ENCODE results near the gene LDAH. TPM values are rescaled to one million over a fixed set of nuclear protein-coding genes. Genes with fewer than 3 reads are reported as not detected.
"Not testable (repeated sequence)": the region's sequence is repeated elsewhere in the genome, so short reads cannot be mapped to it uniquely, and the experiment has no call there.

Gene LDAH
- polyA plus RNA-seq, 2 donors = 4.4 to 5.1 TPM

DNA sequence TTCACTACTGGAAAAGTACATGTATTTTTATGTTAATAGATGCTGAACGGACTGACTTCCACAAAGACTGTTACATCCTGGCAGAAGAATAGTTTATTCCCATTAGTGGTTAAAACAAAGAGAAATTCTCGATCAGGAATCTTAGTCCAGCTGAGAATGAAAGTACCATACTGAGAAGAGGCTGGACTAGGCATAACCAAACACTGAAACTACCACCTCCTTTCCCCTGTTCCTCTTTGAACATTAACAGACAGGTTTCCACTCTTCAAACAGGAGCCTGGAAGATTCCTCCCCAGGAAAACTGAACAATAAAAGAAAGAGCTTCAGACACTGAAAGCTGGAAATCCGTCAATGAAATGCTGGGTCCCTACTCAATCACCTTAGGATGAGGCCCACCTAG is 25.8 kb downstream of the LDAH start:
- H3K4me1 ChIP-seq (ENCODE audit: control insufficient read depth in 2 of 2, insufficient read depth in 2 of 2, low read length in 1 of 2) = no peaks in the 10 kb centered on the region
- peak overlapping the region; percentile 11 to 33 for H3K27ac ChIP-seq (ENCODE audit: low read depth in 2 of 2, low read length in 1 of 2)
- H3K27me3 ChIP-seq (ENCODE audit: control insufficient read depth in 1 of 2, insufficient read depth in 2 of 2, low read length in 2 of 2) = no peaks in the 10 kb centered on the region
- no peaks in the 10 kb centered on the region for H3K36me3 ChIP-seq (ENCODE audit: control insufficient read depth in 2 of 2, insufficient read depth in 2 of 2, low read length in 1 of 2)
- WGBS, 2 donors = 84 to 89% methylated on average over 3 of the region's 3 CpGs
- no peaks in the 10 kb centered on the region for H3K9me3 ChIP-seq (ENCODE audit: control insufficient read depth in 2 of 2, insufficient read depth in 1 of 2, low read depth in 1 of 2, low read length in 1 of 2)
- no peak overlapping the region for H3K4me3 ChIP-seq (ENCODE audit: low read depth in 1 of 2, low read length in 2 of 2)

DNA sequence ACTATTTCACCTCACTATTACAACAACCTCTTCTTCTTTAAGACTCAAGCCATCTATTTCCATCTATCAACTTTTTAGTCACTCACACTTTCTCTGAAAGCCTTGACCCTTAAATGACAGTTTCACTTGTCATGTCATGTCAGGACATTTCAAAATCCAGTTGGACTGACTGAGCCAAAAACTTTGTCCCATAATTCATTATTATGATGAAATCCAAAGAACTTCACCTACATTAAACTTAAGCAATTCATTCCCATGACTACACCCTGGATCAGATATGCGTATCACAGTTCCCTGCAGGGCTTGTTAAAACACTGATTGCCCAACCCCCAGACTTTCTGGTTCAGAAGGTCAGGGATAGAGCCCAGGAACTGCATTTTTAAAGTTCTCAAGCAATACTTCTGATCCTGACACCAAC is 26.5 kb downstream of the LDAH start:
- Histone ChIP-seq H3K4me3 (ENCODE audit: low read depth in 1 of 2, low read length in 2 of 2) (no peak overlapping the region), H3K4me1 (ENCODE audit: control insufficient read depth in 2 of 2, insufficient read depth in 2 of 2, low read length in 1 of 2) (no peaks in the 10 kb centered on the region), H3K27ac (ENCODE audit: low read depth in 2 of 2, low read length in 1 of 2) (no peak overlapping the region), H3K27me3 (ENCODE audit: control insufficient read depth in 1 of 2, insufficient read depth in 2 of 2, low read length in 2 of 2) (no peaks in the 10 kb centered on the region), H3K36me3 (ENCODE audit: control insufficient read depth in 2 of 2, insufficient read depth in 2 of 2, low read length in 1 of 2) (no peaks in the 10 kb centered on the region), H3K9me3 (ENCODE audit: control insufficient read depth in 2 of 2, insufficient read depth in 1 of 2, low read depth in 1 of 2, low read length in 1 of 2) (no peaks in the 10 kb centered on the region)
- WGBS, 2 donors = 48 to 73% methylated on average over 1 of the region's 1 CpG

DNA sequence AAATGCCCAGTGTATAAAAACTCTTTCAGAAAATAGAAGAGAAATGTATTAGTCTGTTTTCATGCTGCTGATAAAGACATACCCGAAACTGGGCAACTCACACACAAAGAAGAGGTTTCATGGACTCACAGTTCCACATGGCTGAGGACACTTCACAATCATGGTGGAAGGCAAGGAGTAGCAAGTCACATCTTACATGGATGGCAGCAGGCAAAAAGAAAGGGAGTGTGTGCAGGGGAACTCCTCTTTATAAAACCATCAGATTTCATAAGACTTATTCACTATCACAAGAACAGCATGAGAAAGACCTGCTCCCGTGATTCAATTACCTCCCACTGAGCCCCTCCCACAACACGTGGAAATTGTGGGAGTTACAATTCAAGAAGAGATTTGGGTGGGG is 29.0 kb downstream of the LDAH start:
- 90 to 96% methylated on average over 3 of the region's 3 CpGs for WGBS, 2 donors
- not testable (repeated sequence) for H3K27ac ChIP-seq (ENCODE audit: low read depth in 2 of 2, low read length in 1 of 2); H3K36me3 ChIP-seq (ENCODE audit: control insufficient read depth in 2 of 2, insufficient read depth in 2 of 2, low read length in 1 of 2); H3K4me1 ChIP-seq (ENCODE audit: control insufficient read depth in 2 of 2, insufficient read depth in 2 of 2, low read length in 1 of 2); H3K4me3 ChIP-seq (ENCODE audit: low read depth in 1 of 2, low read length in 2 of 2); H3K27me3 ChIP-seq (ENCODE audit: control insufficient read depth in 1 of 2, insufficient read depth in 2 of 2, low read length in 2 of 2); H3K9me3 ChIP-seq (ENCODE audit: control insufficient read depth in 2 of 2, insufficient read depth in 1 of 2, low read depth in 1 of 2, low read length in 1 of 2)

DNA sequence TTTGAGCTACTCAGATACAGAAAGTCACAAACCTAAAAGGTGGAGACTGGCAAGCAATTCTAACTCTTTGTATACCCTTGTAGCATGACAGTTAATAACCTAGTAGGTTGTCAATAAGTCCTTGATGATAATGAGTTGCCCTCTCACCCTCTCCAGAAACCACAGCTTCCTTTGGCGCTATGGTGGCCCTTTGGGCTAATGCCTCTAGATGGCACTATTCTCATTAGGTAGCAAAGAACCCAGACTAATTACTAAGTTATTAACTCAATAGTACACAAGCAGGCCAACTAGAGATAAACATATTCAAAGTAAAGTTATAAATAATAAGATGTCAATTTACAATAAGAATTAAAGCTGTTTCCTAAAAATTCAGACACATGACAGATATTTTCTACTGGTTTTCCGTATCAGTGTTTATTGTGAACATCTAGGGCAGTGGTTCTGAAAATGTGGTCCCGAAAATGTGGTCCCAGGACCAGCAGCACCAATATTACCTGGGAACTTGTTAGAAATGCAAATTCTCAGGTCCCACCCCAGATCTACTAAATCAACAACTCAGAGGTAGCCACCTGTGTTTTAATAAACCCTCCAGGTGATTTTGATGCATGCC is 41.1 kb downstream of the LDAH start:
- no peaks in the 10 kb centered on the region for H3K36me3 ChIP-seq (ENCODE audit: control insufficient read depth in 2 of 2, insufficient read depth in 2 of 2, low read length in 1 of 2)
- H3K27ac ChIP-seq (ENCODE audit: low read depth in 2 of 2, low read length in 1 of 2) = no peak overlapping the region
- H3K4me1 ChIP-seq (ENCODE audit: control insufficient read depth in 2 of 2, insufficient read depth in 2 of 2, low read length in 1 of 2) = no peaks in the 10 kb centered on the region
- no peaks in the 10 kb centered on the region for H3K9me3 ChIP-seq (ENCODE audit: control insufficient read depth in 2 of 2, insufficient read depth in 1 of 2, low read depth in 1 of 2, low read length in 1 of 2)
- 83 to 87% methylated on average over 3 of the region's 3 CpGs for WGBS, 2 donors
- no peaks in the 10 kb centered on the region for H3K27me3 ChIP-seq (ENCODE audit: control insufficient read depth in 1 of 2, insufficient read depth in 2 of 2, low read length in 2 of 2)
- H3K4me3 ChIP-seq (ENCODE audit: low read depth in 1 of 2, low read length in 2 of 2) = no peak overlapping the region

DNA sequence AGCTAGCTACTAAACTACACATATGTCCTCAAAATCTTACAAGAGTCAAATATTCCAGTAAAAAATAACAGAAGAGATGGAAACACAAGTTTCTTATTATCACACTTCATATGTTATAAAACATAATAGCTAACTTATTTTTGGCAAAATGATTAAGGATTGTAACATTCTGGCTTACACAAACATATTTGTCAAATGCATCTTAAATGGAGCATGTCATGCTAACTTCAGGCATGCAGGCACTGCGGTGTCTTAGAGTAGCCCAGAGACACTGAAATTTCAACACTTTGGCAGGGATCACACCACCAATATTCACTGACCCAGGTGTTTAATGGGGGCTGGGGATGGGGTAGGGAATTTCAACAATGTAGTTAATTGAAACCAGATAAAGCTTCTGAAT is 51.6 kb downstream of the LDAH start:
- 62 to 68% methylated on average over 1 of the region's 1 CpG for WGBS, 2 donors
- no peaks in the 10 kb centered on the region for H3K27me3 ChIP-seq (ENCODE audit: control insufficient read depth in 1 of 2, insufficient read depth in 2 of 2, low read length in 2 of 2)
- H3K36me3 ChIP-seq (ENCODE audit: control insufficient read depth in 2 of 2, insufficient read depth in 2 of 2, low read length in 1 of 2) = peaks cover 0 to 2% of the 10 kb centered on the region in 2 donors

DNA sequence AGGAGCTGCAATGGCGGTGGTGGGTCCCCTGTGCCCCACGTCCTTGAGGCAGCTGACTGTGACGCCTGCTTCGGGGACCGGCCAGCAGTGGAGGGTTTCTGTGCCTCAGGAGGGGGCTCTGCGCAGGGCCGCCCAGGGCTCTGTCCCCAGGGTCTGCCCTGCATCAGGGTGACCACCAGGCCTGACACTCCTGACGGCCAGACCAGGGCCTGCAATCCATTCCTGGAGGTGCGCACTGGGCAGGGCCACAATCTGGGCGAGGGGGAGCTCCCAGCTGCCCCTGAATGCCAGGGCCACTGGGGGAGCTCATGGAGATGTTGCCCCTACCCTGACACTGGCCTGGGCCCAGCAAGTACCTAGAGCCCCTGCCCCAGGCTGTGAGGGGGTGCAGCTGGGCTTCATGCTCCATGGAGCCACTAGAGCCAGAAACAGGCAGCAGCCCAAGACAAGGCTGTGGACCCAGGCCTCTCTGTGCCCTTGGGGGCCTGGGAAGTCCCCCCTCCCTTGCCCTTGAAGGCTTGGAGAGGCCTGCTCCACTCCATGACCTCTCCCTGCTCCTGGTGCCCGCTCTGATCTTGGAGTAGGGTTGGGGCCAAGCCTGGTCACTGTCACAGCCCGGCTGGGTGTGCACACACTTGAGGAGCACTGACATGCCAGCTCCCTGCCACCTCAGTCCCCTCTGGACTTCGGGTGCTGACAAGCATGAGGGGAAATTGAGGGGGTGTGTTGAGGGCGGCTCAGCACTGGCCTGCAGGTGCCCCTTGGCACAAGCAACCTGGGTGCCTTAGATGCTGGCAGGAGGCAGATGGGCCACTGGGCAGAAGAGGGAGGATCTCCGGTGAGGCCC is 55.9 kb downstream of the LDAH start:
- WGBS, 2 donors = 97% methylated on average over 15 of the region's 15 CpGs
- Histone ChIP-seq H3K9me3 (ENCODE audit: control insufficient read depth in 2 of 2, insufficient read depth in 1 of 2, low read depth in 1 of 2, low read length in 1 of 2) (no peaks in the 10 kb centered on the region), H3K36me3 (ENCODE audit: control insufficient read depth in 2 of 2, insufficient read depth in 2 of 2, low read length in 1 of 2) (peaks cover 2 to 3% of the 10 kb centered on the region in 2 donors), H3K27ac (ENCODE audit: low read depth in 2 of 2, low read length in 1 of 2) (no peak overlapping the region), H3K27me3 (ENCODE audit: control insufficient read depth in 1 of 2, insufficient read depth in 2 of 2, low read length in 2 of 2) (no peaks in the 10 kb centered on the region), H3K4me1 (ENCODE audit: control insufficient read depth in 2 of 2, insufficient read depth in 2 of 2, low read length in 1 of 2) (no peaks in the 10 kb centered on the region), H3K4me3 (ENCODE audit: low read depth in 1 of 2, low read length in 2 of 2) (no peak overlapping the region)

More for the DNA sequence above, 51.6 kb downstream of the LDAH start:
- no peaks in the 10 kb centered on the region for H3K9me3 ChIP-seq (ENCODE audit: control insufficient read depth in 2 of 2, insufficient read depth in 1 of 2, low read depth in 1 of 2, low read length in 1 of 2)
- no peak overlapping the region for H3K27ac ChIP-seq (ENCODE audit: low read depth in 2 of 2, low read length in 1 of 2)
- H3K4me3 ChIP-seq (ENCODE audit: low read depth in 1 of 2, low read length in 2 of 2) = no peak overlapping the region
- H3K4me1 ChIP-seq (ENCODE audit: control insufficient read depth in 2 of 2, insufficient read depth in 2 of 2, low read length in 1 of 2) = no peaks in the 10 kb centered on the region

DNA sequence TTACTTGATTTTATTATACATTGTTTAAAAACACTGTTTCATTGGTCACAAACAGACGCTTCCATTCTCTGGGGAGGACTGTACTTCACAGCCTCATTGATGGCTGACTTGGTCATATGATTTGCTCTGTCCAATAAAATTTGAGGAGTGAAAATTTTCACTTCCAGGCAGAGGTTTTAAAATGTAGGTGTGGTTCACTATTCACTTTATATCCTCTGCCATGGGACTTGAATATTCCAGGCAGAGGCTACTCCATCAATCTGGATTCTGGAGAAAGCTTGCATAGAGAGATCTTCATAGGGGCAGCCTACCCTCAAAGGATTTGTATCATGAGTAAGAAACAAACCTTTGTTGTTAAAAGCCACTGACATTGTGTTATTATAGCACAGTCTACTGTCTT is 56.7 kb downstream of the LDAH start:
- H3K9me3 ChIP-seq (ENCODE audit: control insufficient read depth in 2 of 2, insufficient read depth in 1 of 2, low read depth in 1 of 2, low read length in 1 of 2) = no peaks in the 10 kb centered on the region

DNA sequence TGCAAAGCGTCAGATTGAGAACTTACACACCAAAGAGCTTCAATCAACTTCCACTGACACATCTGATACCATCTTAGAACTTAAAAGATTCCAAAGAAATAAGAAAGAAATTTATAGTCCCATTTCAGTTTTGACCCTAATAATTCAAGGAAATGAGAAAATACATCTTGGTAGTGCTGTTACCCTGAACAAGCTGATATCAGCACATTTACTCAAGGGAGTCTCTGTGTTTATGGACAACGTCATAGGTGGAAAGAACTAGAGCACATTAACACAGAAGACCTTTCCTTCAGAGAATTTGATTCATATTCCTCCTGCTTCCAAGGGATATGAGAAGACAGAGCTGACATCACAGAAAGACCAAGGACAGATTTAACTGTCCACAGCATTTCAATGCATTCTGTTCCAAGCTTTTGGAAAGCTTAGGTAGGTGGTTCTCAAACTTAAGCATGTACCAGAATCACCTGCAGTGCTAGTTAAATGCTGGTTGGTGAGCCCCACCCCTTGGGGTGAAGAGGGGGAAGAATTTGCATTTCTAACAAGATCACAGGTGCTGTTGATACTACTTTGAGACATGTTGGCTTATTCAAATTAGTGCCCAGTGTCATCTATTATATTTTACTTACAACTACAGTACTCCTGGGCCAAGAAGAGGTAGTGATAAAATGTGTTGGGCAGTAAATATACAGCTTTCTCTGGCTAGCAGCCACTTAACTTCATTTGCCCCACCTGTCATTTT is 59.8 kb downstream of the LDAH start:
- Histone ChIP-seq H3K27ac (ENCODE audit: low read depth in 2 of 2, low read length in 1 of 2) (no peak overlapping the region), H3K4me3 (ENCODE audit: low read depth in 1 of 2, low read length in 2 of 2) (no peak overlapping the region), H3K27me3 (ENCODE audit: control insufficient read depth in 1 of 2, insufficient read depth in 2 of 2, low read length in 2 of 2) (no peaks in the 10 kb centered on the region), H3K4me1 (ENCODE audit: control insufficient read depth in 2 of 2, insufficient read depth in 2 of 2, low read length in 1 of 2) (no peaks in the 10 kb centered on the region), H3K36me3 (ENCODE audit: control insufficient read depth in 2 of 2, insufficient read depth in 2 of 2, low read length in 1 of 2) (peaks cover 2 to 3% of the 10 kb centered on the region in 2 donors), H3K9me3 (ENCODE audit: control insufficient read depth in 2 of 2, insufficient read depth in 1 of 2, low read depth in 1 of 2, low read length in 1 of 2) (no peaks in the 10 kb centered on the region)
- WGBS, 2 donors = 94 to 97% methylated on average over 2 of the region's 2 CpGs

More for the DNA sequence above, 56.7 kb downstream of the LDAH start:
- Histone ChIP-seq H3K27ac (ENCODE audit: low read depth in 2 of 2, low read length in 1 of 2) (no peak overlapping the region), H3K27me3 (ENCODE audit: control insufficient read depth in 1 of 2, insufficient read depth in 2 of 2, low read length in 2 of 2) (no peaks in the 10 kb centered on the region), H3K4me3 (ENCODE audit: low read depth in 1 of 2, low read length in 2 of 2) (no peak overlapping the region), H3K4me1 (ENCODE audit: control insufficient read depth in 2 of 2, insufficient read depth in 2 of 2, low read length in 1 of 2) (no peaks in the 10 kb centered on the region), H3K36me3 (ENCODE audit: control insufficient read depth in 2 of 2, insufficient read depth in 2 of 2, low read length in 1 of 2) (peaks cover 2 to 3% of the 10 kb centered on the region in 2 donors)
- 94 to 99% methylated on average over 1 of the region's 1 CpG for WGBS, 2 donors

DNA sequence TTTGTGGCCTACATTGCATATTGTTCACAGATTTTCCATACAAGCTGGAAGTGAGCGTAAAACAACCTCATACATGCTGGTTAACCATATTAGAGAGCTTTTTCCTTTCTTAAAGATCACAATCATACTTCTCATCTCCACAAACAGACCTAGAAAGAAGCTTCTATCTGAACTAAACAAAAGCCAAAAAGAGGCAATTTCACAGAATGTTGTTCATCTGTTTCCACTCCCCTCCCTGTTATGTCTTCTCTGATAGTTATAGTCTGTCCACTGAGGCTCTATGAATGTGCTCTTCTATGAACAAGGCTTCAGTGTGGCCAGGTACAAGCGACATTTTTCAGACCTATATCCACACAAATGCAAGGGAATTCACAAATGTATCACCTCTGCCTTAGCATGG is 63.4 kb downstream of the LDAH start:
- no peaks in the 10 kb centered on the region for H3K9me3 ChIP-seq (ENCODE audit: control insufficient read depth in 2 of 2, insufficient read depth in 1 of 2, low read depth in 1 of 2, low read length in 1 of 2)
- 93 to 95% methylated on average over 2 of the region's 2 CpGs for WGBS, 2 donors

More for the DNA sequence above, 63.4 kb downstream of the LDAH start:
- Histone ChIP-seq H3K4me3 (ENCODE audit: low read depth in 1 of 2, low read length in 2 of 2) (no peak overlapping the region), H3K4me1 (ENCODE audit: control insufficient read depth in 2 of 2, insufficient read depth in 2 of 2, low read length in 1 of 2) (no peaks in the 10 kb centered on the region), H3K36me3 (ENCODE audit: control insufficient read depth in 2 of 2, insufficient read depth in 2 of 2, low read length in 1 of 2) (no peaks in the 10 kb centered on the region), H3K27ac (ENCODE audit: low read depth in 2 of 2, low read length in 1 of 2) (no peak overlapping the region), H3K27me3 (ENCODE audit: control insufficient read depth in 1 of 2, insufficient read depth in 2 of 2, low read length in 2 of 2) (no peaks in the 10 kb centered on the region)

Data from esophagus (tissue), 2 donors.